ENCODE data around the gene TRIO.

Gene TRIO

GRCh38 chr5:14189680-14190079, 46.5 kb downstream of the TRIO start:
- ATAC-seq, result no peak
- TF ChIP-seq PATZ1 (CRISPR knock-in tag; IDR thresholded peaks at IDR 0.05; ENCODE audit: borderline replicate concordance), result no peak
- no peak for TF ChIP-seq ZNF70 (CRISPR knock-in tag; IDR thresholded peaks at IDR 0.05)
- TF ChIP-seq CSDC2 (CRISPR knock-in tag; IDR thresholded peaks at IDR 0.05), result no peak
- no peak for TF ChIP-seq OSR1 (CRISPR knock-in tag; IDR thresholded peaks at IDR 0.05)
- no peak for TF ChIP-seq CREB5 (CRISPR knock-in tag; IDR thresholded peaks at IDR 0.05; ENCODE audit: low read depth)
- TF ChIP-seq ISL1 (CRISPR knock-in tag; IDR thresholded peaks at IDR 0.05), result no peak
- no peak for TF ChIP-seq ARNTL (CRISPR knock-in tag; IDR thresholded peaks at IDR 0.05; ENCODE audit: borderline replicate concordance, low read depth)
- no peak for TF ChIP-seq ZFP30 (CRISPR knock-in tag; IDR thresholded peaks at IDR 0.05)
- TF ChIP-seq TCF4 (CRISPR knock-in tag; IDR thresholded peaks at IDR 0.05; ENCODE audit: borderline replicate concordance), result no peak
- no peak for TF ChIP-seq ZNF8 (CRISPR knock-in tag; IDR thresholded peaks at IDR 0.05)

GRCh38 chr5:14190194-14191164, 47.3 kb downstream of the TRIO start:
- peak; percentile 91 for ATAC-seq
- TF ChIP-seq ZNF565 (CRISPR knock-in tag; conservative IDR thresholded peaks at IDR 0.05; ENCODE audit: low read depth) (no peak), ISL1 (CRISPR knock-in tag; IDR thresholded peaks at IDR 0.05) (peak; percentile 61; the same call in 1 of the 2 replicates)

- ATAC-seq, result no peak
- TF ChIP-seq ZNF70 (CRISPR knock-in tag; IDR thresholded peaks at IDR 0.05) (no peak), GLIS3 (CRISPR knock-in tag; IDR thresholded peaks at IDR 0.05) (no peak)
Observed at GRCh38 chr5:14191325-14191724, 48.2 kb downstream of the TRIO start.

GRCh38 chr5:14193496-14193895, 50.4 kb downstream of the TRIO start:
- TF ChIP-seq TOX (CRISPR knock-in tag; IDR thresholded peaks at IDR 0.05; ENCODE audit: borderline replicate concordance) (peak; percentile 46; the same call in 1 of the 2 replicates), PPARA (CRISPR knock-in tag; IDR thresholded peaks at IDR 0.05; ENCODE audit: borderline replicate concordance) (no peak), ISL1 (CRISPR knock-in tag; IDR thresholded peaks at IDR 0.05) (0 out of 2 replicates have a peak, but pooled peaks have one; percentile 12)
- ATAC-seq, result peak; percentile 2; the same call in 1 of the 3 replicates

GRCh38 chr5:14195588-14195987, 52.4 kb downstream of the TRIO start:
- ATAC-seq, result no peak
- TF ChIP-seq BACH2 (CRISPR knock-in tag; IDR thresholded peaks at IDR 0.05; ENCODE audit: borderline replicate concordance), result no peak
- TF ChIP-seq ZFP3 (CRISPR knock-in tag; IDR thresholded peaks at IDR 0.05), result no peak
- no peak for TF ChIP-seq CSDC2 (CRISPR knock-in tag; IDR thresholded peaks at IDR 0.05)
- TF ChIP-seq ESRRG (CRISPR knock-in tag; IDR thresholded peaks at IDR 0.05), result no peak
- no peak for TF ChIP-seq ZC3H10 (CRISPR knock-in tag; IDR thresholded peaks at IDR 0.05)
- peak; percentile 23; the same call in 1 of the 2 replicates for TF ChIP-seq TCF4 (CRISPR knock-in tag; IDR thresholded peaks at IDR 0.05; ENCODE audit: borderline replicate concordance)
- TF ChIP-seq POU6F1 (CRISPR knock-in tag; IDR thresholded peaks at IDR 0.05; ENCODE audit: borderline replicate concordance, low read depth), result no peak

GRCh38 chr5:14197056-14197455, 53.9 kb downstream of the TRIO start:
- ATAC-seq, result no peak; the same call in 2 of the 3 replicates

More at GRCh38 chr5:14197056-14197455, 53.9 kb downstream of the TRIO start:
- TF ChIP-seq ZNF70 (CRISPR knock-in tag; IDR thresholded peaks at IDR 0.05) (no peak), ZFP30 (CRISPR knock-in tag; IDR thresholded peaks at IDR 0.05) (no peak), CREB5 (CRISPR knock-in tag; IDR thresholded peaks at IDR 0.05; ENCODE audit: low read depth) (no peak), RARB (CRISPR knock-in tag; IDR thresholded peaks at IDR 0.05) (no peak), PPARA (CRISPR knock-in tag; IDR thresholded peaks at IDR 0.05; ENCODE audit: borderline replicate concordance) (no peak), PATZ1 (CRISPR knock-in tag; IDR thresholded peaks at IDR 0.05; ENCODE audit: borderline replicate concordance) (no peak), ZFP3 (CRISPR knock-in tag; IDR thresholded peaks at IDR 0.05) (no peak), GLIS3 (CRISPR knock-in tag; IDR thresholded peaks at IDR 0.05) (no peak), ZC3H10 (CRISPR knock-in tag; IDR thresholded peaks at IDR 0.05) (no peak), ISL1 (CRISPR knock-in tag; IDR thresholded peaks at IDR 0.05) (no peak), OSR1 (CRISPR knock-in tag; IDR thresholded peaks at IDR 0.05) (no peak), SNAI2 (CRISPR knock-in tag; IDR thresholded peaks at IDR 0.05) (no peak), ARNTL (CRISPR knock-in tag; IDR thresholded peaks at IDR 0.05; ENCODE audit: borderline replicate concordance, low read depth) (no peak), ZNF8 (CRISPR knock-in tag; IDR thresholded peaks at IDR 0.05) (no peak)
